H1 (cell line): Measurements from ENCODE around the gene PLEK. TPM values are rescaled to one million over a fixed set of nuclear protein-coding genes. Genes with fewer than 3 reads are reported as not detected.

Experiments used
- CTCF ChIA-PET: fragments of 300-600 bp; sonication (Branson Sonifier 250); formaldehyde crosslinking; loops from one replicate; lab custom pipeline; 2021; ENCODE audit not compliant: partially characterized antibody; lab: Charles Lee
- POLR2A ChIA-PET: fragments of 300-600 bp; sonication (Branson Sonifier 250); formaldehyde crosslinking; loops from one replicate; lab custom pipeline; 2021; ENCODE audit warnings: inconsistent platforms; ENCODE audit not compliant: partially characterized antibody; lab: Charles Lee
- DNase-seq, 2 experiments: peaks; one replicate each; pipeline versions ENCODE4 v3.0.0 to v3.0.0-alpha.2; 2010 to 2022; ENCODE audit warnings: low spot score in 2 of 2, low read depth in 1 of 2, mixed read lengths in 1 of 2
- FAIRE-seq: peaks from 2 replicates; lab custom pipeline; 2011; peaks lifted over from hg19 to GRCh38; lab: Jason Lieb, UNC
- H2AFZ ChIP-seq: 2 replicates; pipeline ENCODE4 v1.8.1; 2012; ENCODE audit warnings: low read length, inconsistent platforms
- H2AK5ac ChIP-seq: 2 replicates; pipeline ENCODE4 v1.6.1; 2013; ENCODE audit warnings: low read depth, low read length
- H2BK120ac ChIP-seq: replicated peaks from 2 replicates; pipeline ENCODE3; 2013; ENCODE audit warnings: low read depth, low read length, inconsistent platforms
- H2BK12ac ChIP-seq: 2 replicates; pipeline ENCODE4 v1.6.1; 2013; ENCODE audit warnings: low read depth, low read length
- H2BK15ac ChIP-seq: 2 replicates; pipeline ENCODE4 v1.6.1; 2013; ENCODE audit warnings: low read length
- H2BK20ac ChIP-seq: 2 replicates; pipeline ENCODE4 v1.6.1; 2013; ENCODE audit warnings: low read length
- H2BK5ac ChIP-seq: 2 replicates; pipeline ENCODE4 v1.6.1; 2013; ENCODE audit warnings: low read depth, low read length
- H3K14ac ChIP-seq: 2 replicates; pipeline ENCODE4 v1.6.1; 2013; ENCODE audit warnings: inconsistent platforms; ENCODE audit not compliant: insufficient read length
- H3K18ac ChIP-seq: 2 replicates; pipeline ENCODE4 v1.6.1; 2013; ENCODE audit warnings: low read length; ENCODE audit errors: extremely low read depth
- H3K23ac ChIP-seq: 2 replicates; pipeline ENCODE4 v1.6.1; 2013; ENCODE audit warnings: inconsistent platforms; ENCODE audit not compliant: insufficient read length
- H3K23me2 ChIP-seq: 2 replicates; pipeline ENCODE4 v1.6.1; 2013; ENCODE audit warnings: low read depth, low read length
- H3K27ac ChIP-seq: 2 replicates; pipeline ENCODE4 v1.6.1; 2011; ENCODE audit warnings: low read depth, low read length, inconsistent platforms
- H3K27me3 ChIP-seq, 4 experiments: replicated peaks in 1 of 4; 1 replicate in 1 of 4; 2 replicates in 3 of 4; pipeline versions ENCODE4 v1.6.1 to v1.8.1; 2011 to 2013; ENCODE audit warnings: low read length in 3 of 4, mild to moderate bottlenecking in 3 of 4, inconsistent platforms in 2 of 4, mixed read lengths in 2 of 4, moderate library complexity in 1 of 4; ENCODE audit not compliant: control insufficient read depth in 3 of 4, insufficient read depth in 3 of 4; ENCODE audit errors: extremely low read depth in 1 of 4
- H3K36me3 ChIP-seq, 4 experiments: 2 replicates each; pipeline versions ENCODE4 v1.6.1 to v1.8.1; 2011 to 2013; ENCODE audit warnings: mild to moderate bottlenecking in 4 of 4, low read length in 3 of 4, moderate library complexity in 2 of 4, control low read depth in 1 of 4, inconsistent platforms in 1 of 4; ENCODE audit not compliant: insufficient read depth in 4 of 4, control insufficient read depth in 2 of 4
- H3K4ac ChIP-seq: replicated peaks from 2 replicates; pipeline ENCODE3; 2013; ENCODE audit warnings: low read length, low read depth, mixed read lengths, inconsistent platforms; ENCODE audit not compliant: insufficient read length
- H3K4me1 ChIP-seq, 4 experiments: replicated peaks in 1 of 4; 1 replicate in 1 of 4; 2 replicates in 3 of 4; pipeline versions ENCODE4 v1.6.1 to v1.8.1; 2011 to 2013; ENCODE audit warnings: low read length in 3 of 4, inconsistent platforms in 2 of 4, mixed read lengths in 1 of 4; ENCODE audit not compliant: insufficient read depth in 4 of 4, control insufficient read depth in 3 of 4
- H3K4me2 ChIP-seq, 2 experiments: 2 replicates each; pipeline versions ENCODE4 v1.6.1 to v1.8.1; 2011 to 2013; ENCODE audit warnings: low read depth in 2 of 2, low read length in 2 of 2, control low read depth in 1 of 2, inconsistent platforms in 1 of 2, mild to moderate bottlenecking in 1 of 2; ENCODE audit not compliant: insufficient read depth in 1 of 2
- H3K4me3 ChIP-seq, 4 experiments: fragments of 200-600, 300-600 bp in 1 of 4; sonication (generic), shearing (Covaris generic), sonication (Bioruptor Twin) in 1 of 4; 2 replicates each; pipeline versions ENCODE4 v1.5.1 to v1.8.1; 2011 to 2016; ENCODE audit warnings: low read length in 4 of 4, low read depth in 3 of 4, control low read depth in 2 of 4, inconsistent platforms in 2 of 4, mild to moderate bottlenecking in 2 of 4, mixed read lengths in 1 of 4, moderate library complexity in 1 of 4; ENCODE audit not compliant: insufficient read depth in 2 of 4; ENCODE audit errors: extremely low read depth in 1 of 4
- H3K56ac ChIP-seq: replicated peaks from 2 replicates; pipeline ENCODE3; 2013; ENCODE audit warnings: low read depth, mild to moderate bottlenecking, mixed read lengths, low read length, inconsistent platforms; ENCODE audit not compliant: insufficient read length
- H3K79me1 ChIP-seq: 2 replicates; pipeline ENCODE4 v1.6.1; 2013; ENCODE audit warnings: low read depth, low read length, control low read depth
- H3K79me2 ChIP-seq, 2 experiments: 2 replicates each; pipeline versions ENCODE4 v1.6.1 to v1.8.1; 2012 to 2013; ENCODE audit warnings: low read length in 2 of 2, mild to moderate bottlenecking in 2 of 2, inconsistent platforms in 1 of 2; ENCODE audit not compliant: insufficient read depth in 2 of 2, control insufficient read depth in 1 of 2
- H3K9ac ChIP-seq, 4 experiments: replicated peaks in 1 of 4; 1 replicate in 1 of 4; 2 replicates in 3 of 4; pipeline versions ENCODE4 v1.6.1 to v1.8.1; 2011 to 2013; ENCODE audit warnings: low read depth in 3 of 4, low read length in 3 of 4, control low read depth in 2 of 4, mild to moderate bottlenecking in 2 of 4, moderate library complexity in 2 of 4, inconsistent platforms in 1 of 4; ENCODE audit errors: extremely low read depth in 1 of 4
- H3K9me3 ChIP-seq, 2 experiments: 2 replicates each; pipeline versions ENCODE4 v1.6.1 to v1.8.1; 2012 to 2013; ENCODE audit warnings: mild to moderate bottlenecking in 2 of 2, moderate library complexity in 2 of 2, control low read depth in 1 of 2, inconsistent platforms in 1 of 2, low read depth in 1 of 2, low read length in 1 of 2, mixed read lengths in 1 of 2; ENCODE audit not compliant: insufficient read depth in 2 of 2
- H4K20me1 ChIP-seq, 2 experiments: replicated peaks in 1 of 2; 2 replicates each; pipeline versions ENCODE3 to v1.8.1; 2011 to 2013; ENCODE audit warnings: inconsistent platforms in 2 of 2, low read length in 2 of 2, mild to moderate bottlenecking in 1 of 2; ENCODE audit not compliant: insufficient read depth in 2 of 2, control insufficient read depth in 1 of 2
- H4K5ac ChIP-seq: 2 replicates; pipeline ENCODE4 v1.6.1; 2013; ENCODE audit warnings: low read length, low read depth, mixed read lengths, inconsistent platforms; ENCODE audit not compliant: insufficient read length
- H4K8ac ChIP-seq: 2 replicates; pipeline ENCODE4 v1.8.0; 2013; ENCODE audit warnings: mild to moderate bottlenecking, moderate library complexity, low read length, inconsistent platforms; ENCODE audit not compliant: insufficient read depth; ENCODE audit errors: extremely low read depth
- H4K91ac ChIP-seq: replicated peaks from 2 replicates; pipeline ENCODE3; 2013; ENCODE audit warnings: low read length, mixed read lengths, inconsistent platforms; ENCODE audit not compliant: insufficient read length
- GTF2F1 ChIP-seq: IDR thresholded peaks from 2 replicates; pipeline ENCODE4 v1.6.1; 2012; ENCODE audit warnings: low read depth, low read length, improper control_type of control experiment, borderline replicate concordance
- HDAC6 ChIP-seq: IDR thresholded peaks from one replicate; pipeline ENCODE4 v1.7.1; 2012; ENCODE audit warnings: low read depth, mild to moderate bottlenecking, inconsistent platforms, low read length, moderate library complexity
- POLR2AphosphoS5 ChIP-seq: IDR thresholded peaks from 2 replicates; pipeline ENCODE4 v1.6.1; 2011; ENCODE audit warnings: low read depth, low read length
- SAP30 ChIP-seq: fragments of 300-600 bp; sonication (generic); IDR thresholded peaks from 2 replicates; pipeline ENCODE4 v1.7.1; 2012; ENCODE audit warnings: low read length, moderate library complexity, mild to moderate bottlenecking, inconsistent platforms; ENCODE audit not compliant: insufficient read depth, insufficient replicate concordance
- TAF1 ChIP-seq: IDR thresholded peaks from 2 replicates; pipeline ENCODE4 v1.6.1; 2011; ENCODE audit warnings: mild to moderate bottlenecking, low read depth, low read length
- whole genome bisulfite sequencing, 2 experiments: shearing (Covaris generic) in 1 of 2; methylation state at CpG; one replicate each; pipeline versions ENCODE4 v1.1.6 to v1.1.7; 2013 to 2015; ENCODE audit warnings: low lambda C conversion rate in 2 of 2, mixed read lengths in 2 of 2, inconsistent platforms in 1 of 2, low coverage in 1 of 2, missing lambda C conversion rate in 1 of 2; ENCODE audit not compliant: insufficient replicate concordance in 2 of 2, insufficient coverage in 1 of 2, insufficient read length in 1 of 2; ENCODE audit errors: extremely low coverage in 1 of 2, missing lambda C conversion rate in 1 of 2; 5-methylcytosine and 5-hydroxymethylcytosine counted together
- polyA plus RNA-seq, 7 experiments: library from polyadenylated mRNA; depleted of rRNA in 3 of 7; stranded (reverse) in 5 of 7; unstranded in 2 of 7; fragments of >200 nt in 5 of 7; fragments of 200-250 nt in 2 of 7; gene quantifications; 1 replicate in 5 of 7; 2 replicates in 1 of 7; 4 replicates in 1 of 7; pipeline versions ENCODE4 v1.2.1 to v1.2.3, GENCODE V29; 2011 to 2013; ENCODE audit warnings: missing spikeins in 2 of 7, mixed read lengths in 2 of 7
- total RNA-seq: library from RNA; stranded (reverse); fragmentation: NEBNext Ultra II Directional; extraction: Animal tissue kit (Norgen Biotek cat#: 25700); gene quantifications from 2 replicates; pipeline ENCODE4 v1.2.1, GENCODE V29; 2021

Gene PLEK
- total and polyA plus RNA-seq, 2 of the 8 experiments (the other 6 are each of a cell fraction or from before 2014, with no cell fraction given): not detected

GRCh38 chr2:68426446-68426845 lies 61.4 kb downstream of the PLEK start:
- CTCF ChIA-PET: interaction anchor here (1.3 to 4.2 kb wide), 2 partner anchors 10 to 14 kb away, joined by 3 to 16 read pairs; no protein-coding TSS in a partner anchor

More at GRCh38 chr2:68426446-68426845, 61.4 kb downstream of the PLEK start:
- POLR2A ChIA-PET: interaction anchor here (0.7 kb wide), 1 partner anchor 21 kb away, joined by 3 read pairs; no protein-coding TSS in a partner anchor
- no peak overlapping the region for H3K14ac ChIP-seq
- no peaks in the 10 kb centered on the region for H3K4me1 ChIP-seq
- no peaks in the 10 kb centered on the region for H3K79me2 ChIP-seq
- H3K18ac ChIP-seq: no peak overlapping the region
- no peak for DNase-seq
- no peaks in the 10 kb centered on the region for H3K9me3 ChIP-seq
- H3K9ac ChIP-seq: no peak overlapping the region
- H3K23ac ChIP-seq: no peak overlapping the region
- H2BK5ac ChIP-seq: no peak overlapping the region
- H2AFZ ChIP-seq: no peak overlapping the region
- no peak overlapping the region for H4K91ac ChIP-seq
- 71% methylated on average over 1 of the region's 1 CpG; no CpG with 5 or more reads in 1 of the 2 experiments for WGBS, 2 experiments
- H4K8ac ChIP-seq: no peak overlapping the region
- FAIRE-seq: no peak
- no peak overlapping the region for H3K56ac ChIP-seq
- no peaks in the 10 kb centered on the region for H4K20me1 ChIP-seq
- no peaks in the 10 kb centered on the region for H3K27me3 ChIP-seq
- H2BK15ac ChIP-seq: no peak overlapping the region
- H2BK120ac ChIP-seq: no peak overlapping the region
- no peak overlapping the region for H3K4me2 ChIP-seq
- H3K23me2 ChIP-seq: no peaks in the 10 kb centered on the region
- no peak overlapping the region for H2AK5ac ChIP-seq
- H4K5ac ChIP-seq: no peak overlapping the region
- no peak overlapping the region for H2BK12ac ChIP-seq
- H3K27ac ChIP-seq: no peak overlapping the region
- TF ChIP-seq HDAC6 (no peak), TAF1 (no peak), SAP30 (no peak), GTF2F1 (no peak), POLR2AphosphoS5 (no peak)
- H3K79me1 ChIP-seq: no peaks in the 10 kb centered on the region
- H2BK20ac ChIP-seq: no peak overlapping the region
- H3K4me3 ChIP-seq: no peak overlapping the region
- no peak overlapping the region for H3K4ac ChIP-seq
- H3K36me3 ChIP-seq: no peaks in the 10 kb centered on the region
